ENCODE results near the gene MYO9B.

MYO9B gene

DNA sequence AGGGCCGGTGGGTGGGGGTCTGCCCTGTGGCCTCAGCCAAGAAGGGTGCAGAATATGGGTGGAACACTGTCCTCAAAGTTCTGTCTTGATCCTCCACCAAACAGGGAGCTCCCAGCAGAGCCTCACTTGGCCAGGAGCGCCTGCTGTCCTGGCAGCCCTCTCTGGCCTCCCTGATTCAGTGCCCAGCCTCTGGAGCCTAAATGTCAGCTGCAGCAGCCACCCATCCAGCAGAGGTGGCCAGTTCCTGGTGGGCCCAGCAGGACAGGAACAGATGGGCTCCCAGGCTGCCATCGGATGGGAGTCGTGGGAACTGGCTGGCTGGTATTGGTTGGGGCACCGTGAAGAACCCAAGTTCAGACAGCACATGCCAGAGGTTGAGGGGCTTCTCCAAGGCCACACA is 137.8 kb downstream of the MYO9B start:
- H3K4me3 ChIP-seq (replicated peaks; ENCODE audit: low read depth, low read length), result no peak overlapping the region
- TF ChIP-seq, protein P1, sequence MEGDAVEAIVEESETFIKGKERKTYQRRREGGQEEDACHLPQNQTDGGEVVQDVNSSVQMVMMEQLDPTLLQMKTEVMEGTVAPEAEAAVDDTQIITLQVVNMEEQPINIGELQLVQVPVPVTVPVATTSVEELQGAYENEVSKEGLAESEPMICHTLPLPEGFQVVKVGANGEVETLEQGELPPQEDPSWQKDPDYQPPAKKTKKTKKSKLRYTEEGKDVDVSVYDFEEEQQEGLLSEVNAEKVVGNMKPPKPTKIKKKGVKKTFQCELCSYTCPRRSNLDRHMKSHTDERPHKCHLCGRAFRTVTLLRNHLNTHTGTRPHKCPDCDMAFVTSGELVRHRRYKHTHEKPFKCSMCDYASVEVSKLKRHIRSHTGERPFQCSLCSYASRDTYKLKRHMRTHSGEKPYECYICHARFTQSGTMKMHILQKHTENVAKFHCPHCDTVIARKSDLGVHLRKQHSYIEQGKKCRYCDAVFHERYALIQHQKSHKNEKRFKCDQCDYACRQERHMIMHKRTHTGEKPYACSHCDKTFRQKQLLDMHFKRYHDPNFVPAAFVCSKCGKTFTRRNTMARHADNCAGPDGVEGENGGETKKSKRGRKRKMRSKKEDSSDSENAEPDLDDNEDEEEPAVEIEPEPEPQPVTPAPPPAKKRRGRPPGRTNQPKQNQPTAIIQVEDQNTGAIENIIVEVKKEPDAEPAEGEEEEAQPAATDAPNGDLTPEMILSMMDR (IDR thresholded peaks at IDR 0.05; ENCODE audit: low read depth, low read length, missing control alignments), result no peak
- no peak for DNase-seq (ENCODE audit: extremely low read depth, low read depth)

DNA sequence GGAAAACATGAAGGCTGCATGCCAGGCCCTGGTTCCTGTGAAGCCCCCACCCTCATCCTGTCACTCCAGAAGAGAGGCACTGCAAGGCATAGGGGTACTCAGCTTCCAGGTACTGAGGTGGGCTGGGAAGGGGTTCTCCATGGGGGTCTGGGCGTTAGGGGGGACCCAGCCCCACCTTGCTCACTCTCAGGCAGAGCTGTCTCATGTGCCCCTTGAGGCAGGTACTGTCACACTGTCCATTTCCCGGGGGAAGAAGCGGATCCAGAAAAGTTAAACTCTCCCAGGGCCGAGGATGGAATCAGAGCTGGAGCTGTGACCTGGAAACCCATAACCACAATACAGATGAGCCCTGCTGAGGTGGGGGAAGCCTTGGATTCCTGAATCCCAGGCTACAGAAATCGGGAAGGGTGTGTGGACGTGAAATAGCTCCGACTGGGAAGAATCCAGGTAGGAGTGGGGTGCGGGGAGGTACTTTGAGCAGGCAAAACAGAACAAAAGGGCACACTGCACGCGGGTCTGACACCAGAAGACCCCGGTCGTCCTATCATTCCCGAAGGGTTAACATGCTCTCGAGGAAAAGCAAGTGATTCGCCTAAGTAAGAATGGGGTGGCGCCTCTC is 139.0 kb downstream of the MYO9B start:
- no peak for DNase-seq (ENCODE audit: extremely low read depth, low read depth)
- TF ChIP-seq, protein P1 (IDR thresholded peaks at IDR 0.05; ENCODE audit: low read depth, low read length, missing control alignments), result no peak
- peak overlapping the region; percentile 48 for H3K4me3 ChIP-seq (replicated peaks; ENCODE audit: low read depth, low read length)

DNA sequence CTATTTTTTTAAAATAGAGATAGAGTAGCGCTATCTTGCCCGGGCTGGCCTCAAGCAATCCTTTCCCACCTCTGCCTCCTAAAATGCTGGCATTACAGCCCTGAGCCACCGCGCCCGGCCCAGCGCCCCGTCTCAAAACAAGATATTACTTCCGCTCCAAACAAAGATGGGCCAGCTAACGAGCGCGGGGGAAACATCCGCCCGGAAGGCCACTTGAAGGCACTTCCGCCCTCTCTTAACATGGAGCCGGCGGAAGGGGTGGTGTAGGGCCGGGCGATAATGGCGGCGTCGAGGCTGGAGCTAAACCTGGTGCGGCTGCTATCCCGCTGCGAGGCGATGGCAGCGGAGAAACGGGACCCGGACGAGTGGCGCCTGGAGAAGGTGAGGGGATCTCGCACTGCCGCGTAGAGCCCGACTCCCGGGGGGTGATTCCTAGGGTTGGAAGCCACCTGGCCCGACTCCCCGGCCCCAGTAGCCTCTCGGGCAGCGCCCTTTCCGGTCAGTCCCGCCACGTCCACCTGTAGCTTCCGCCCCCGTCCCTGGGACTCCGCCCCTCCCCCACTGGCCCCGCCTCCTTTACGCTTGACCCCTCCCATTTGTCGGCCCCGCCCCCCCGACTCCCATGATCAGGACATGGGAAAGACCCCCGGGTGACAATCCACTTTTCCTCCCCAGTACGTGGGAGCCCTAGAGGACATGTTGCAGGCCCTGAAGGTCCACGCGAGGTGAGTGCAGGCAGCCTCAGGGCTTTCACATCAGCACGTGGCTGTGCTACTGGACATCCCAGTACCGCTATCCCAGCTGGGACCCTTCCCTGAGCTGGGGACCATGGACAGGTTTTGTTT is 139.8 kb downstream of the MYO9B start, which contains the start of gene USE1:
TSS of gene USE1 (plus strand) at position 231 of the 845 bp plus-strand sequence. CDS start at position 280, 49 bp downstream.
- DNase-seq (ENCODE audit: extremely low read depth, low read depth), result peak; percentile 74
- peak within 1 kb of the TSS; percentile 48 for H3K4me3 ChIP-seq (replicated peaks; ENCODE audit: low read depth, low read length)
- TF ChIP-seq, protein P1 (IDR thresholded peaks at IDR 0.05; ENCODE audit: low read depth, low read length, missing control alignments), result no peak

DNA sequence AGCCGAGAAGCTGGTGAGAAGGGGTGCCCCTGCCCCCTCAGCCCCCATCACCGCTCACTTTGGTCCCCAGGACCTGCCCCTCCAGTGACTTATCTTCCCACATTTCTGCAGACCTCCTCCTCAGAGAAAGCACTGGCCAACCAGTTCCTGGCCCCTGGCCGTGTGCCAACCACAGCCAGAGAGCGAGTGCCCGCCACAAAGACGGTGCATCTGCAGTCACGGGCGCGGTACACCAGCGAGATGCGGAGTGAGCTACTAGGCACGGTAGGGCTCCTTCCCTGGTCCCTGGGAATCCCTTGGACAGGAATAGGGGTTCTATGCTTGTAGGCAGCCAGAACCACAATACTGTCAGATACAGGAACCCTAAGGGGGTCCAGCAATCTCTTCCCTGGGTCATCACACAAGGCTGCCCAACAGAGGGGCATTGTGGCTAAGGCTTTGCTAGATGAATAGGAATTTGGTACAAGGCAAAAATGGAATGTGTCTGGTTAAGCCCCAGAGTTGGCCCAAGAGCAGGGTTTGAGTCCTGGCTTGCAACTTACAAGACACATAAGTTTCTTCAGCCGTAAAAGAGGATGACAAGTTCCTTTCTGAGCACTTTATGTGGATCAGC is 140.6 kb downstream of the MYO9B start:
- H3K4me3 ChIP-seq (replicated peaks; ENCODE audit: low read depth, low read length), result peak overlapping the region; percentile 48
- no peak for DNase-seq (ENCODE audit: extremely low read depth, low read depth)
- TF ChIP-seq, protein P1 (IDR thresholded peaks at IDR 0.05; ENCODE audit: low read depth, low read length, missing control alignments), result no peak

DNA sequence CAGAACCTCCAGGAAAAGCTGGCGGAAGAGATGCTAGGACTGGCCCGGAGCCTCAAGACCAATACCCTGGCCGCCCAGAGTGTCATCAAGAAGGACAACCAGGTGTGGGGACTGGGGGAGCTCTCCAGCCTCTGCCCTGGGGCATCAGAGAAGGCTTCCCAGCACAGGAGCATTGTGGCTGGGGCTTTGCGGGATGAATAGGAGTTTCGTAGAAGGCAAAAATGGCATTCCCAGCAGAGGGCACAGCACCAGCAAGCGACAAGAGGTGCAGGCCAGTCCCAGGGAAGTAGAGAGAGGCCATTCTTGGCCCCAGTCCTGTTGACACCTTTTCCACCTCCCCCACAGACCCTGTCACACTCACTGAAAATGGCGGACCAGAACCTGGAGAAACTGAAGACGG is 143.7 kb downstream of the MYO9B start:
- DNase-seq (ENCODE audit: extremely low read depth, low read depth), result no peak
- no peak overlapping the region for H3K4me3 ChIP-seq (replicated peaks; ENCODE audit: low read depth, low read length)
- TF ChIP-seq, protein P1 (IDR thresholded peaks at IDR 0.05; ENCODE audit: low read depth, low read length, missing control alignments), result no peak

DNA sequence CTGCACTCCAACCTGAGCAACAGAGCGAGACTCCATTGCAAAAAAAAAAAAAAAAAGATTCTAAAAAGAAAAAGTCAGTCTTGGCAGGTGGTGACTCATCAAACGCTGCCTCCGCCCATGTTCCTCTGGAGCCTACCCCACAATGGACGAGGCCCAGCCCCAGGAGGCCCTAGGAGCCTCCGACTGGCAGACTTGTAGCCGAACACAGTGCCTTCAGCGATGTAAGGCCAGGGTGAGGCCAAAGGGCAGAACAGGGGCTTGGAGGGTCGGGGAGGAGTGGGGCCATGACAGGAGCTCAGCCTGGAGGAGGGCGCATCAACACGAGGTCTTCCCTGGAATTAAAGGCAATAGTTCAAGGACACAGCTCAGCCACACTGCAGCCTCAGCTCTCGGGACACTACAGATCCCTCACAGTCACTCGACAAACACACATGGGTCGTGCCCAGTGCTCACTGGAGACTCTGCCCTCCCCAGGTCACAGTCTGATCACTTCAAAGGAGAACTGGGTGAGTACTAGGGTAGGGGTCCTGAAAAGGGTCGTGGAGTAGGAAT is 144.7 kb downstream of the MYO9B start:
- DNase-seq (ENCODE audit: extremely low read depth, low read depth), result no peak
- no peak overlapping the region for H3K4me3 ChIP-seq (replicated peaks; ENCODE audit: low read depth, low read length)
- TF ChIP-seq, protein P1 (IDR thresholded peaks at IDR 0.05; ENCODE audit: low read depth, low read length, missing control alignments), result no peak
